Measurements from ENCODE around the gene BEGAIN.

BEGAIN gene

GRCh38 chr14:100570726-100571454 is 16.3 kb downstream of the BEGAIN start:
- TF ChIP-seq CTCF (IDR thresholded peaks at IDR 0.05; ENCODE audit: borderline replicate concordance, control extremely low read depth, extremely low read depth, insufficient read depth, missing control alignments), result no peak
- in situ Hi-C loops (cut with MboI; ENCODE audit: low sequenced_read_pairs, unreplicated experiment), result no loop called here

GRCh38 chr14:100569734-100570286 is 17.4 kb downstream of the BEGAIN start:
- TF ChIP-seq CTCF (IDR thresholded peaks at IDR 0.05; ENCODE audit: borderline replicate concordance, control extremely low read depth, extremely low read depth, insufficient read depth, missing control alignments), result no peak
- in situ Hi-C loops (cut with MboI; ENCODE audit: low sequenced_read_pairs, unreplicated experiment), result no loop called here
- no peak for DNase-seq (ENCODE audit: low spot score)

More at GRCh38 chr14:100570726-100571454, 16.3 kb downstream of the BEGAIN start:
- no peak for DNase-seq (ENCODE audit: low spot score)

- in situ Hi-C loops (cut with MboI; ENCODE audit: low sequenced_read_pairs, unreplicated experiment), result no loop called here
- DNase-seq (ENCODE audit: low spot score), result no peak
- TF ChIP-seq CTCF (IDR thresholded peaks at IDR 0.05; ENCODE audit: borderline replicate concordance, control extremely low read depth, extremely low read depth, insufficient read depth, missing control alignments), result no peak
These were observed 18.1 kb downstream of the BEGAIN start for GRCh38 chr14:100568998-100569733.

GRCh38 chr14:100568164-100568997 is 18.8 kb downstream of the BEGAIN start:
- DNase-seq (ENCODE audit: low spot score), result no peak
- in situ Hi-C loops (cut with MboI; ENCODE audit: low sequenced_read_pairs, unreplicated experiment), result no loop called here
- no peak for TF ChIP-seq CTCF (IDR thresholded peaks at IDR 0.05; ENCODE audit: borderline replicate concordance, control extremely low read depth, extremely low read depth, insufficient read depth, missing control alignments)

- in situ Hi-C loops (cut with MboI; ENCODE audit: low sequenced_read_pairs, unreplicated experiment), result no loop called here
- no peak for TF ChIP-seq CTCF (IDR thresholded peaks at IDR 0.05; ENCODE audit: borderline replicate concordance, control extremely low read depth, extremely low read depth, insufficient read depth, missing control alignments)
- DNase-seq (ENCODE audit: low spot score), result no peak
These were observed 19.4 kb downstream of the BEGAIN start for GRCh38 chr14:100567877-100568163.
